Chondrocyte (in vitro differentiated cells): Measurements from ENCODE around the gene B3GALT6. TPM values are rescaled to one million over a fixed set of nuclear protein-coding genes. Genes with fewer than 3 reads are reported as not detected.

ENCODE experiments used
- DNase-seq: peaks from one replicate; pipeline ENCODE4 v3.0.0; 2021; ENCODE audit warnings: mixed read lengths, low spot score
- H3K27ac Mint-ChIP-seq: one replicate; pipeline ENCODE4 v1.8.0; 2021; ENCODE audit warnings: mild to moderate bottlenecking, moderate library complexity, mixed read lengths; ENCODE audit not compliant: unreplicated experiment
- H3K27me3 Mint-ChIP-seq: 2 replicates; pipeline ENCODE4 v1.8.0; 2021; ENCODE audit warnings: low read depth, mixed read lengths
- H3K36me3 Mint-ChIP-seq: 2 replicates; pipeline ENCODE4 v1.8.0; 2021; ENCODE audit warnings: low read depth, mixed read lengths
- H3K4me1 Mint-ChIP-seq: 2 replicates; pipeline ENCODE4 v1.8.0; 2021; ENCODE audit warnings: low read depth, mild to moderate bottlenecking, mixed read lengths
- H3K4me3 Mint-ChIP-seq: one replicate; pipeline ENCODE4 v1.8.0; 2021; ENCODE audit warnings: mild to moderate bottlenecking, moderate library complexity, mixed read lengths; ENCODE audit not compliant: unreplicated experiment
- H3K9me3 Mint-ChIP-seq: 2 replicates; pipeline ENCODE4 v1.8.0; 2021; ENCODE audit warnings: low read depth, mixed read lengths
- CTCF ChIP-seq: fragments of 200-600 bp; sonication (generic); IDR thresholded peaks from 2 replicates; pipeline ENCODE4 v1.5.0; 2021; ENCODE audit warnings: antibody characterized with exemption, mild to moderate bottlenecking, moderate library complexity
- total RNA-seq: library from RNA; stranded (reverse); gene quantifications from 3 replicates; pipeline ENCODE4 v1.2.1, GENCODE V29; 2021

B3GALT6 gene
- total RNA-seq, 1 donor from 2014 or later: 39.6 TPM

GRCh38 chr1:1236945-1237873 is 5.2 kb downstream of the B3GALT6 start:
- peaks cover 23% of the 10 kb centered on the region for H3K4me1 Mint-ChIP-seq
- DNase-seq: no peak
- peaks cover 7% of the 10 kb centered on the region for H3K36me3 Mint-ChIP-seq
- H3K4me3 Mint-ChIP-seq: no peak overlapping the region
- no peaks in the 10 kb centered on the region for H3K9me3 Mint-ChIP-seq
- H3K27ac Mint-ChIP-seq: no peak overlapping the region
- H3K27me3 Mint-ChIP-seq: no peaks in the 10 kb centered on the region
- no peak for TF ChIP-seq CTCF

- TF ChIP-seq CTCF: peak; percentile 17
- no peaks in the 10 kb centered on the region for H3K9me3 Mint-ChIP-seq
- H3K27ac Mint-ChIP-seq: peak overlapping the region; percentile 8
- no peak overlapping the region for H3K4me3 Mint-ChIP-seq
- H3K4me1 Mint-ChIP-seq: peaks cover 23% of the 10 kb centered on the region
- peaks cover 7% of the 10 kb centered on the region for H3K36me3 Mint-ChIP-seq
- no peak for DNase-seq
- H3K27me3 Mint-ChIP-seq: no peaks in the 10 kb centered on the region
Measured at GRCh38 chr1:1237874-1238701, 6.1 kb downstream of the B3GALT6 start.

- Mint-ChIP-seq H3K36me3 (peaks cover 5% of the 10 kb centered on the region), H3K27ac (no peak overlapping the region), H3K27me3 (no peaks in the 10 kb centered on the region), H3K9me3 (no peaks in the 10 kb centered on the region), H3K4me1 (peaks cover 18% of the 10 kb centered on the region), H3K4me3 (no peak overlapping the region)
- no peak for TF ChIP-seq CTCF
- no peak for DNase-seq
Measured at GRCh38 chr1:1238702-1239178, 6.7 kb downstream of the B3GALT6 start.

GRCh38 chr1:1239227-1239613 is 7.2 kb downstream of the B3GALT6 start:
- H3K36me3 Mint-ChIP-seq: peaks cover 3% of the 10 kb centered on the region
- H3K27me3 Mint-ChIP-seq: no peaks in the 10 kb centered on the region
- H3K4me1 Mint-ChIP-seq: peaks cover 13% of the 10 kb centered on the region
- H3K9me3 Mint-ChIP-seq: no peaks in the 10 kb centered on the region
- H3K4me3 Mint-ChIP-seq: no peak overlapping the region
- no peak for DNase-seq
- no peak overlapping the region for H3K27ac Mint-ChIP-seq
- peak; percentile 16 for TF ChIP-seq CTCF

GRCh38 chr1:1239614-1240347 is 7.7 kb downstream of the B3GALT6 start:
- no peak for DNase-seq
- H3K9me3 Mint-ChIP-seq: no peaks in the 10 kb centered on the region
- no peak overlapping the region for H3K4me3 Mint-ChIP-seq
- H3K27ac Mint-ChIP-seq: no peak overlapping the region
- peaks cover 1% of the 10 kb centered on the region for H3K36me3 Mint-ChIP-seq
- TF ChIP-seq CTCF: no peak
- peaks cover 8% of the 10 kb centered on the region for H3K4me1 Mint-ChIP-seq
- H3K27me3 Mint-ChIP-seq: no peaks in the 10 kb centered on the region
